ENCODE results near the gene GPR137.
"Not testable (repeated sequence)": the region's sequence is repeated elsewhere in the genome, so short reads cannot be mapped to it uniquely, and the experiment has no call there.

GPR137 gene, protein sequence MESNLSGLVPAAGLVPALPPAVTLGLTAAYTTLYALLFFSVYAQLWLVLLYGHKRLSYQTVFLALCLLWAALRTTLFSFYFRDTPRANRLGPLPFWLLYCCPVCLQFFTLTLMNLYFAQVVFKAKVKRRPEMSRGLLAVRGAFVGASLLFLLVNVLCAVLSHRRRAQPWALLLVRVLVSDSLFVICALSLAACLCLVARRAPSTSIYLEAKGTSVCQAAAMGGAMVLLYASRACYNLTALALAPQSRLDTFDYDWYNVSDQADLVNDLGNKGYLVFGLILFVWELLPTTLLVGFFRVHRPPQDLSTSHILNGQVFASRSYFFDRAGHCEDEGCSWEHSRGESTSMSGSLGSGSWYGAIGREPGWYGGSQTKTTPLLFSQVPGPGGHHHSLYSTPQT

DNA sequence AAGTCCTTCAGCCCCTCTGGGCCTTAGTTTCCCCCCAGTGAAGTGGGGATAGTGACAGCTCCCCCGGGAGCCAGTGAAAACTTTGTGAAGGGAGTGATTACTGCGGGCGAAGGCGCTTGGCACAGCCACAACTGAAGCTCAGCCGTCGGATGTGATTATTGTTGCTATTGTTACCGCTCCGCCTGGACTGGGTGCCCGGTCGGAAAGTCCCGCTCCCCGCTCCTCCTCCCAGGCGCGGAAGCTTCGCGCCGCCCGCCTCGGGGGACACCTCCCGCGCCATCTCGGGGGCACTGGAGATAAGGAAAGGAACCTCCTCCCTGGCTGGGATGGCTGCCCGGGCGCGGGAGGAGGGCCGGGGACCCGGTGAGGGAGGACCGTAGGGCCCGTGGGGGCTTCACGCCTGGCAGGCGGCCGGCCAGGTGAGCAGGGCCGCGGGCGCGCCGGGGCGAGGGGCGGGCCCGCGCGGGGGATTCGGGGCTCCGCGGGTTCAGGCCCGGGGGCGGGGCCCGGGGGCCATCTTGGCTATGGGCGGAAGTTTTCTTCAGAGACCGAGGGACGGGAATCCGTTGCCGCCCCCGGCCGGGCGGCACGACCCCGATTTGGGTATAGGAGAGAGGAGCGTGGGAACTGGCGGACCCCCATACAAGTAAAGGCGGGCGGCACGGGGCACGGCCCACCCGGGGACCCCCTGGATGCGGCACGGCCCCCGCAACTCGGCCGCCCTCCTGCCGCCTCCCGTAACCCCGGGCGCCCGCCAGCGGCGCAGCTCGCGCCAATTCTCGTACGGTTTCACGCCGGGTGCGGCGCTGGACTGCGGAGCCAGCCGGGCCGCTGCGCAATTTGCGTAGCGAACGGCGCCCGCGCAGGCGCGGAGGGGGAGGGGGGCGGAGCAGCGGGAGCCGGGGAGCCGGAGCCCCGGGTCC, at the start of gene GPR137:
GPR137 (plus strand) TSS at position 887 of the 923 bp plus-strand sequence. CDS start 677 bp downstream, outside the sequence.
- peak; percentile 71 to 92 for DNase-seq (ENCODE audit: extremely low read depth in 1 of 2, low read depth in 1 of 2)

GRCh38 chr11:64237484-64237951, 48.1 kb upstream of the GPR137 start:
- DNase-seq (ENCODE audit: extremely low read depth in 1 of 2, low read depth in 1 of 2) = no peak

GRCh38 chr11:64238076-64238475, 47.6 kb upstream of the GPR137 start:
- DNase-seq (ENCODE audit: extremely low read depth in 1 of 2, low read depth in 1 of 2) = no peak

- no peak for DNase-seq (ENCODE audit: extremely low read depth in 1 of 2, low read depth in 1 of 2)
Observed at GRCh38 chr11:64238999-64239398, 46.6 kb upstream of the GPR137 start.

DNA sequence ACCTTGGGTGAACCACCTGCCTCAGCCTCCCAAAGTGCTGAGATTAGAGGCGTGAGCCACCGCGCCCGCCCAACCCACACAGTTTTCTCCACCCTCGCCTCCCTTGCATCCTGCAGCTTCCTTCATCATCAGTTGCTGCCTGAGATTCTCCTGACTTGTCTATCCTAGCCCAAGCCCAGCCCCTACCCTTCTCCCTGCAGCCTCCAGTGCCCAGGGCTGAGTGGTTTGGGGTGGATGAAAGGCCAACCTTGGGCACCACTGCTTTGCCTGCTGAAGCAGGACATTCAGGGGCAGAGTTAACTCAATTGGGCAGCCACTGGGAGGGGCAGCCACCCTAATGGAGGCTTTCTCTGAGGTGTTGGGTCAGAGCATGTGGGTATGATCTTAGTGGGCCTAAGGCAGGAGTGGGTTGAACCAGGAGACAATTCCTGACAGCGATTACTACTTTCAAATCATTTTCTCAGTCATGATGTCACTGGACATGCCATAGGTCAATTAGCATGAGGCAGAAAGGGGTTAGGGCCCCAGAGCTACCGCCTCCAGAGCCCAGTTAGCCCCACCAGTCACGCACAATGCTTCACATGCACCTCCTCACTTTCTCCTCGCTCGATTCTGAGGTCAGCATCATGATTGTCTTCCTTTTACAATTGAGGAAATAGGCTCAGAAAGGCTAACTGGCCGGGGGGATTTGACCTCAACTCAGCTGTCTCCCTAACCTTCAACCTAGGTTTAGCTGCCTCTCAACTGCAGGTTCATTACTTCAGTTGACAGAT, 45.8 kb upstream of the GPR137 start:
- DNase-seq (ENCODE audit: extremely low read depth in 1 of 2, low read depth in 1 of 2) = no peak

DNA sequence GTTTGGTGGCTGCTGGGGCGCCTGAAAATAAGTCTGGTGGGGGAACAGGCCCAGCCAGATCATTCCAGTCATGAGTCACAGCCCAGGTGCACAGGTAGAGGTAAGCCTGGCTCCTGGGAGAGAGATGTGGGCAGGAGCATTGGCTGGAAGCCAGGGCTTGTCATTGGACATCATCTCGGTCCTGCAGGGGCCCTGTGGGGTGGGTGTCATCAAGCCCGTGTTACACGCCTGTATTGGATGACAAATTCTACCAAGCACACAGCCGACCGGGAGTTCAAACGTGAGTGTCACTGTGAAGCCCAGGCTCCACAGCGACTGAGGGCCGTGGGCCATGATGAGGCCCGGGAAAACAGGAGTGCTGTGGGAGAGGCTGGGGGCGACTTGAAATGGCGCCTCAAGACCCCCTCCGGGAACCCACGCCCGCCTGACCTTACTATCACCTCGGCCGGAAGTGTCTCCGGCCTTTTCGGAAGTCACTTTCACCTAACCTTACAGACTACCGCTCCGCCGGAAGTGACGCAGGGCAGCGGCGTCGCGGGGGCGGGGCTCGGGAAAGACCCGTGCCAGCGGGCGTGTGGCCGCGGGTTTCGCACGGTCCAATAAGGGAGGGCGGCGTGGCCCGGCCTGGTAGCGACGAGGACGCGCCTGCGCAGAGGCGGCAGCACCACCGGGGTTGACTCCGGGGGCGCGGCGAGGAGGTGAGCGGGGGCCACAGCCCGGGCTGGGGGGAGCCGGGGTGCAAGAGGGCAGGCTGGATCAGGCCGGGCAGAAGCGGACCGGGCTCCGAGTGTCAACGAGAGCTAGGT, 45.0 kb upstream of the GPR137 start, which contains the start of gene FKBP2:
FKBP2 (plus strand) TSS at position 661 of the 806 bp plus-strand sequence. CDS start 1,293 bp downstream, outside the sequence.
- peak; percentile 92 to 97 for DNase-seq (ENCODE audit: extremely low read depth in 1 of 2, low read depth in 1 of 2)

GRCh38 chr11:64241241-64241490, 44.5 kb upstream of the GPR137 start:
- no peak for DNase-seq (ENCODE audit: extremely low read depth in 1 of 2, low read depth in 1 of 2)

DNA sequence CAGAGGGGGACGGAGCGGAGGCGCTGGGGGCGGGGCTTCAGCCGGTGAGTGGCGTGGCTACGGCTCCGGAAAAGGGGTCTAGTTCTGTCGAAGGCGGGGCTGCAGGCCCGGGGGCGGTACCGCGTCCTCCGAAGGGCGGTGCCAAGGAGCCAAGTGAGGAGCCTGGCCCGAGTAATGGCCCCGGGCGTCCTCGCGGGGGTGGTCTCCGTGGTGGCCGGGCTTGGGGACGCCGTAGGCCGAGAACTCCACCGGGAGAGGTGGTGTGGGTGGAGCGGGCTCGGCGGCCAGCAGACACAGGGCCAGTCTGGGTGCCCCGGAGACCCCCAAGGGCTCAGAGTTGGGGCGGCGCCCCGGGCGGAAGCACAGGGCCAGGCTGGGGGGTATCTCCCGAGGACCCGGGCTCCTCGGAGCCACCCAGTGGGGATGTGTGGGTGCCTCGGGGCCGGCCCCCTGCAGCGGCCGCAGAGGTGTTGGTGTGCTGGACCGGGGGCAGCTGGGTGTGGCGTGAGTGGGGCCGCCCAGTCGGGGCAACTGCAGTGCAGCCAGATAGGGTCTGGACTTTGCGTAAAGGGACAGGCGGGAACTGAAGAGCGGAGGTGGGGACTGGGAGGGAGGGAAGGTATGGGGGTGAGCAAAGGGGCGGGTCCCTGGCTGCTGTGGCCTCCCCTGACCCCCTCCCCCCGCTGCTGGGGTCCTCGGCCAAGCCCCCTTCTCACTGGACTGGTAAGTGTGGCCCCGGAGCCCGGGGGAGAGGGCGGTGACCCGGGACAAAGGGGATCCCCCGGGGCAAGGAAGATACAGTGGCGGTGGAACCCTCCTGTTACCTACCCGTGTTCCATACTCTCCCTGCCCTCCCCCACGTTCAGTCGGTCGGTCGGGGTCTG, 43.9 kb upstream of the GPR137 start:
- peak; percentile 99 for DNase-seq (ENCODE audit: extremely low read depth in 1 of 2, low read depth in 1 of 2)

GRCh38 chr11:64243236-64243854, 42.3 kb upstream of the GPR137 start:
- no peak for DNase-seq (ENCODE audit: extremely low read depth in 1 of 2, low read depth in 1 of 2)

GRCh38 chr11:64244107-64244506, 41.5 kb upstream of the GPR137 start:
- no peak for DNase-seq (ENCODE audit: extremely low read depth in 1 of 2, low read depth in 1 of 2)

GRCh38 chr11:64244966-64245365, 40.7 kb upstream of the GPR137 start:
- no peak for DNase-seq (ENCODE audit: extremely low read depth in 1 of 2, low read depth in 1 of 2)

GRCh38 chr11:64245401-64245796, 40.2 kb upstream of the GPR137 start:
- peak in 1 of 2 donors; percentile 32 for DNase-seq (ENCODE audit: extremely low read depth in 1 of 2, low read depth in 1 of 2)

GRCh38 chr11:64245797-64246620, 39.6 kb upstream of the GPR137 start:
- peak in 1 of 2 donors; percentile 52 for DNase-seq (ENCODE audit: extremely low read depth in 1 of 2, low read depth in 1 of 2)

DNA sequence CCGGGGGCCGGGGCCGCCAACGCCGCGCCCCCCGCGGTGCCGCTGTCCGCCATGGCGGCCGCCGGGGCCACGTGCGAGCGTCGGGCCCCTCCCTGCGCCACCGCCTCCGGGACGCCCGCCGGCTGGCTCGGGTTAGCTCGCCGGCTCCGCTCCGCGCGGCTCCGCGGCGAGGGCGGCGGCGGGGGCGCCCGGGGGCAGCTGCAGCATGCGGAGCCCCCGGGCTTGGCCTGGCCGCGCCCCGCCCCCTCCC, 39.1 kb upstream of the GPR137 start:
- not testable (repeated sequence) for DNase-seq (ENCODE audit: extremely low read depth in 1 of 2, low read depth in 1 of 2)

DNA sequence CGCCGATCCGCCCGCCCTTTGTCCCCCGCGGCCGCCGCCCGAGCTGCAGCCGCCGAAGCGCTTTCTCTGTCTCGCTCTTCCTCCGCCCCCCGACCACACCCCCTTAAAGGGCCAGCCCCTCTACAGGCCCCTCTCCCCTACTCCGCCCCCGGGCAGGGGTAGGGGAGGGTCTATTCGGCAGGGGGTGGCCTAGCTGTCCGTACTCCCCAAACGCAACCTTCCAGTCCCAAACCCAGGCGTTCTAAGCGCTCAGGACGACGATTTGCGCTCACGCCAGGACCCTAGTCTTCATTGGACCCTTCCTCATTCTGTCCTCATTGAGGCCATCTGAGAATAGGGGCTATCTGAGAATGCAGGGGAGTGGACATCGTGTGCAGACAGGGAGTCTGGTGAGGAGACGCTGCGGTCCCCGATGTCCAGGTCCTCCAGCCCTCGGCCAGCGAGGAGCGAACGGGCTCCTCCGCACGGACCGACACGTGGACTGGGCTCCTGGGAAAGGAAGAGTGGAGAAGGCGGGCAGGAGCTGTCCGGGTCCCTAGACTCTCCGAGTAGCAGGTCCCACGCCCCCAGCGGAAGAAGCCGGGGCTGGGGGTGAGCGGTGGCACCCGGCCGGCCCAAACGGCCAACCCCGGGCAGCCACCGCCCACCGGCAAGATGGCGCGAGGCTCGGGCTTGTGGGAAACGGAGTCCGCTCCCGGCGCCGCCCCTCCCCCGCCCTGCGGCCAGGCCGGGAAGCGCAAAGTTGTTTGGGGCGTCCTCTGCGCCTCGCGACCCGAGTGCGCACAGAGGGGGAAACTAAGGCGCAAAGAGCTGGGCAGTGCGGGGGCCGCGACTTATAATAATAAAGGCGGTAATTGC, 38.5 kb upstream of the GPR137 start, which contains the start of gene PPP1R14B:
PPP1R14B (minus strand) TSS at position 73 of the 858 bp plus-strand sequence. CDS start 270 bp downstream, outside the sequence.
- peak in 1 of 2 donors; percentile 72 for DNase-seq (ENCODE audit: extremely low read depth in 1 of 2, low read depth in 1 of 2)

DNA sequence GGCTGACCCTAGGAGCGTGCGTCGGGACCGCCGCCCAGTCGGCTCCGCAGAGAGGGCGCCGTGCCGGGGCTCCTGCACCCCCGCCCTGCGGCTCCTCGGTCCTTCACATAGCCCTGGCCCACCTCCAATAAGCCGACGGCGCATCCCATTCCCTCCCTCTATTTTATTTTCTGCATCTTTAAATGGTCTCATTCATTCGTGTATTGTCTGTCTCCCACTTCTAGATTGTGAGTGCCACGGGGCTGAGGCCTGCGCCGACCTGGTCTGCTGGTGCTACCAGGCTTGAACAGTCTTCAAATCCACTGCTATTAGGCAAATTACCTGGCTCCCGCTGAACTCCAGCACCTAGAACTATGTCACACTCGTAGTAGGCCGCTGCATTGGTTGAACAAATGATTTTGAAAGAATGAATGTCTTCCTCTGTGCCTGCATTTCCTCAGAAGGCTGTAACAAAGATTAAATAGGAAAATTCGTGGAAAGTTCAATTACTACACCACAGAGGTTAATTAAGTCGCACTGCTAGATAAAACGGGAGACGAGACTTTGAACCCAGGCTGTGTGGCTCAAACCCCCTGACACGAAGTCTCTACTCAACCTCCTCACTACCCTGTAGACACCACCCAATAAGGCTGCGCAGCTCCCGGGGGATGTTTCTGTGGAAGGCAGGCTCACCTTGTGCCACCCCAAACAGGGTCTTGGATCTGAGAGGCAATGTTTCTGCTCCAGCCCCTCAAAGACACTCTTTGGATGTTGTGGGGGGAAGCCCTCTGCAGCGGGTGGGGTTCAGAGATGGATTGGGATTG, 37.7 kb upstream of the GPR137 start:
- DNase-seq (ENCODE audit: extremely low read depth in 1 of 2, low read depth in 1 of 2) = no peak
